IMR-90 (cell line): ENCODE results near the gene DAPL1. TPM values are rescaled to one million over a fixed set of nuclear protein-coding genes. Genes with fewer than 3 reads are reported as not detected.

Experiments used
- ATAC-seq: fragments of 200-7000 bp; cut with Tn5 transposase; 2 replicates; pipeline ENCODE4 v1.9.1; 2020; ENCODE audit warnings: low read depth, mild to moderate bottlenecking, moderate library complexity
- BruUV-seq: library from RNA; stranded (reverse); fragments of 400-500 nt; replicated peaks from 2 replicates; lab custom pipeline; 2021; lab: Mats Ljungman, UMichigan
- CTCF ChIA-PET: fragments of 300-600 bp; formaldehyde crosslinking; extraction: SDS; loops from one replicate; lab custom pipeline; 2021; ENCODE audit warnings: antibody characterized with exemption; lab: Yijun Ruan, JAX
- POLR2A ChIA-PET: fragments of 300-600 bp; sonication (Branson Sonifier 250); formaldehyde crosslinking; loops from one replicate; lab custom pipeline; 2022; ENCODE audit warnings: antibody characterized with exemption; ENCODE audit not compliant: unreplicated experiment; lab: Charles Lee
- DNase-seq: peaks from one replicate; pipeline ENCODE4 v3.0.0; 2013
- H2AFZ ChIP-seq: replicated peaks from 2 replicates; pipeline ENCODE3; 2013; ENCODE audit warnings: low read length, mild to moderate bottlenecking; ENCODE audit not compliant: poor library complexity
- H2AK5ac ChIP-seq: 2 replicates; pipeline ENCODE4 v1.6.1; 2013; ENCODE audit warnings: low read depth, low read length, inconsistent platforms
- H2AK9ac ChIP-seq: replicated peaks from 2 replicates; pipeline ENCODE3; 2013; ENCODE audit warnings: mild to moderate bottlenecking, low read depth, low read length, moderate library complexity; ENCODE audit not compliant: poor library complexity
- H2BK120ac ChIP-seq: 2 replicates; pipeline ENCODE4 v1.6.1; 2013; ENCODE audit warnings: low read depth, low read length, inconsistent platforms
- H2BK15ac ChIP-seq: 3 replicates; pipeline ENCODE4 v1.6.1; 2013; ENCODE audit warnings: low read depth, low read length, inconsistent platforms
- H2BK20ac ChIP-seq: 2 replicates; pipeline ENCODE4 v1.6.1; 2013; ENCODE audit warnings: low read depth, mild to moderate bottlenecking, inconsistent platforms, low read length, moderate library complexity
- H2BK5ac ChIP-seq: 2 replicates; pipeline ENCODE4 v1.6.1; 2013; ENCODE audit warnings: mild to moderate bottlenecking, low read depth, low read length, inconsistent platforms; ENCODE audit not compliant: poor library complexity, severe bottlenecking
- H3K14ac ChIP-seq: replicated peaks from 2 replicates; pipeline ENCODE4 v1.6.1; 2013; ENCODE audit warnings: low read depth, low read length, inconsistent platforms
- H3K18ac ChIP-seq: 2 replicates; pipeline ENCODE4 v1.6.1; 2013; ENCODE audit warnings: low read depth, low read length, control low read depth
- H3K23ac ChIP-seq: 2 replicates; pipeline ENCODE4 v1.6.1; 2013; ENCODE audit warnings: low read depth, low read length, inconsistent platforms
- H3K27ac ChIP-seq: 2 replicates; pipeline ENCODE4 v1.5.1; 2013; ENCODE audit warnings: mild to moderate bottlenecking, control low read depth, low read length; ENCODE audit not compliant: insufficient read depth
- H3K27me3 ChIP-seq: 2 replicates; pipeline ENCODE4 v1.6.1; 2013; ENCODE audit warnings: low read length; ENCODE audit not compliant: control insufficient read depth, insufficient read depth
- H3K36me3 ChIP-seq: 2 replicates; pipeline ENCODE4 v1.6.1; 2013; ENCODE audit warnings: low read length, mixed read lengths; ENCODE audit not compliant: control insufficient read depth, insufficient read depth
- H3K4ac ChIP-seq: 2 replicates; pipeline ENCODE4 v1.6.1; 2013; ENCODE audit warnings: low read depth, low read length, inconsistent platforms
- H3K4me1 ChIP-seq: 2 replicates; pipeline ENCODE4 v1.6.1; 2013; ENCODE audit warnings: low read length, mixed read lengths; ENCODE audit not compliant: control insufficient read depth, insufficient read depth
- H3K4me2 ChIP-seq: 2 replicates; pipeline ENCODE4 v1.6.1; 2013; ENCODE audit warnings: low read depth, mild to moderate bottlenecking, control low read depth, low read length, moderate library complexity
- H3K4me3 ChIP-seq: 2 replicates; pipeline ENCODE4 v1.5.1; 2013; ENCODE audit warnings: low read depth, mild to moderate bottlenecking, control low read depth, low read length, moderate library complexity; ENCODE audit not compliant: insufficient read depth
- H3K56ac ChIP-seq: 2 replicates; pipeline ENCODE4 v1.6.1; 2013; ENCODE audit warnings: low read length, inconsistent platforms; ENCODE audit not compliant: insufficient read depth; ENCODE audit errors: extremely low read depth
- H3K79me1 ChIP-seq, 2 experiments: 2 replicates each; pipeline ENCODE4 v1.6.1; 2013; ENCODE audit warnings: low read length in 2 of 2, inconsistent platforms in 1 of 2, low read depth in 1 of 2
- H3K9ac ChIP-seq: 2 replicates; pipeline ENCODE4 v1.6.1; 2013; ENCODE audit warnings: low read depth, low read length, control low read depth
- H3K9me1 ChIP-seq: 2 replicates; pipeline ENCODE4 v1.6.1; 2013; ENCODE audit warnings: low read length, inconsistent platforms; ENCODE audit not compliant: insufficient read depth
- H3K9me3 ChIP-seq: 2 replicates; pipeline ENCODE4 v1.6.1; 2013; ENCODE audit warnings: low read length; ENCODE audit not compliant: control insufficient read depth, insufficient read depth
- H4K20me1 ChIP-seq: 2 replicates; pipeline ENCODE4 v1.6.1; 2013; ENCODE audit warnings: low read length, inconsistent platforms; ENCODE audit not compliant: insufficient read depth
- H4K5ac ChIP-seq: 2 replicates; pipeline ENCODE4 v1.6.1; 2013; ENCODE audit warnings: mild to moderate bottlenecking, low read depth, low read length, control low read depth
- H4K8ac ChIP-seq, 2 experiments: 2 replicates each; pipeline ENCODE4 v1.6.1; 2013; ENCODE audit warnings: low read depth in 2 of 2, low read length in 2 of 2, control low read depth in 1 of 2, inconsistent platforms in 1 of 2
- H4K91ac ChIP-seq: 2 replicates; pipeline ENCODE4 v1.6.1; 2013; ENCODE audit warnings: low read depth, low read length, inconsistent platforms; ENCODE audit not compliant: insufficient read depth
- BHLHE40 ChIP-seq: fragments of 150-350 bp; IDR thresholded peaks from 2 replicates; pipeline ENCODE4 v1.6.1; 2016; ENCODE audit warnings: mild to moderate bottlenecking, low read depth, low read length
- CHD1 ChIP-seq: IDR thresholded peaks from 2 replicates; pipeline ENCODE4 v1.6.1; 2012; ENCODE audit warnings: low read depth, low read length, improper control_type of control experiment
- CTCF ChIP-seq: conservative IDR thresholded peaks from 2 replicates; pipeline ENCODE4 v1.5.1; 2012; ENCODE audit warnings: mild to moderate bottlenecking, low read depth, low read length, improper control_type of control experiment
- ELK1 ChIP-seq: fragments of 150-350 bp; IDR thresholded peaks from 2 replicates; pipeline ENCODE4 v1.6.1; 2016; ENCODE audit warnings: low read depth, mild to moderate bottlenecking, low read length, moderate library complexity, borderline replicate concordance
- FOS ChIP-seq: fragments of 150-350 bp; IDR thresholded peaks from 2 replicates; pipeline ENCODE4 v1.6.1; 2016; ENCODE audit warnings: low read depth, low read length
- MAFK ChIP-seq: IDR thresholded peaks from 2 replicates; pipeline ENCODE4 v1.6.1; 2012; ENCODE audit warnings: low read depth, low read length, improper control_type of control experiment
- MXI1 ChIP-seq: IDR thresholded peaks from 2 replicates; pipeline ENCODE4 v1.6.1; 2012; ENCODE audit warnings: low read depth, mild to moderate bottlenecking, low read length, moderate library complexity, borderline replicate concordance
- NFE2L2 ChIP-seq: fragments of 150-350 bp; IDR thresholded peaks from 2 replicates; pipeline ENCODE4 v1.6.1; 2016; ENCODE audit warnings: low read depth, mild to moderate bottlenecking, low read length
- POLR2A ChIP-seq: IDR thresholded peaks from 2 replicates; pipeline ENCODE4 v1.6.1; 2012; ENCODE audit warnings: mild to moderate bottlenecking, low read depth, low read length
- RAD21 ChIP-seq: IDR thresholded peaks from 2 replicates; pipeline ENCODE4 v1.6.1; 2012; ENCODE audit warnings: low read length, improper control_type of control experiment
- RCOR1 ChIP-seq: IDR thresholded peaks from 2 replicates; pipeline ENCODE4 v1.6.1; 2012; ENCODE audit warnings: mild to moderate bottlenecking, low read length, improper control_type of control experiment; ENCODE audit not compliant: insufficient replicate concordance
- RFX5 ChIP-seq: IDR thresholded peaks from 2 replicates; pipeline ENCODE4 v1.8.0; 2012; ENCODE audit warnings: low read depth, mild to moderate bottlenecking, low read length, moderate library complexity
- SMC3 ChIP-seq: fragments of 150-350 bp; IDR thresholded peaks from 2 replicates; pipeline ENCODE4 v1.6.1; 2016; ENCODE audit warnings: low read depth, mild to moderate bottlenecking, antibody characterized with exemption, low read length, moderate library complexity
- USF2 ChIP-seq: fragments of 150-350 bp; IDR thresholded peaks from 2 replicates; pipeline ENCODE4 v1.6.1; 2017; ENCODE audit warnings: mild to moderate bottlenecking, antibody characterized with exemption, low read length, low read depth
- WGBS, 2 experiments: methylation state at CpG; one replicate each; pipeline versions ENCODE4 v1.1.5 to v1.1.7; 2013; ENCODE audit warnings: missing lambda C conversion rate in 2 of 2; ENCODE audit not compliant: insufficient read length in 1 of 2; ENCODE audit errors: extremely low coverage in 2 of 2; 5-methylcytosine and 5-hydroxymethylcytosine counted together
- dilution Hi-C: fragments of 300-500 bp; cut with HindIII; formaldehyde crosslinking; loops from one replicate; pipeline ENCODE4 v1.14.3; 2018; ENCODE audit warnings: low sequenced_read_pairs; ENCODE audit not compliant: unreplicated experiment
- in situ Hi-C: fragments of 300-500 bp; cut with MboI; formaldehyde crosslinking; loops from 3 replicates; pipeline ENCODE4 v1.14.3; 2019; ENCODE audit warnings: low sequenced_read_pairs, inconsistent platforms, mixed read lengths
- intact Hi-C: fragments of 100-400 bp; cut with micrococcal nuclease; formaldehyde crosslinking; loops from 2 replicates; pipeline ENCODE4 v1.10.0; 2022
- polyA plus RNA-seq, 3 experiments: library from polyadenylated mRNA; depleted of rRNA; stranded (reverse); fragments of >200 nt; gene quantifications; 2 replicates each; pipeline ENCODE4 v1.2.3, GENCODE V29; 2012; ENCODE audit warnings: low replicate concordance in 1 of 3
- total RNA-seq: library from RNA; depleted of rRNA; stranded (reverse); fragments of >200 nt; gene quantifications from 2 replicates; pipeline ENCODE4 v1.2.3, GENCODE V29; 2012

The DAPL1 gene
- total and polyA plus RNA-seq, 2 of the 4 experiments (the other 2 are of a cell fraction) = not detected

- H3K18ac ChIP-seq = no peak overlapping the region
- no peaks in the 10 kb centered on the region for H3K9me1 ChIP-seq
- no peak overlapping the region for H4K8ac ChIP-seq
- no peak overlapping the region for H2BK15ac ChIP-seq
- H2BK20ac ChIP-seq = no peak overlapping the region
- no peak overlapping the region for H2BK5ac ChIP-seq
- no peak overlapping the region for H4K5ac ChIP-seq
- no peak for TF ChIP-seq FOS
- TF ChIP-seq RAD21 = no peak
- TF ChIP-seq RCOR1 = no peak
- no peak for TF ChIP-seq RFX5
- no peak for TF ChIP-seq USF2
- no peak for TF ChIP-seq MAFK
- no peak for TF ChIP-seq SMC3
- no peak for TF ChIP-seq ELK1
- TF ChIP-seq MXI1 = no peak
- no peak for TF ChIP-seq CHD1
- TF ChIP-seq BHLHE40 = no peak
- no peak for TF ChIP-seq CTCF
- TF ChIP-seq NFE2L2 = no peak
- no peak for TF ChIP-seq POLR2A
- BruUV-seq = no TSS peak
- DNase-seq (no peak), ATAC-seq (peak; percentile 35; the same call in 1 of the 2 replicates)
- no peak overlapping the region for H3K4me3 ChIP-seq
- H3K9ac ChIP-seq = no peak overlapping the region
- in situ Hi-C loops = no loop called here
- H3K36me3 ChIP-seq = no peaks in the 10 kb centered on the region
- 83% methylated on average over 2 of the region's 4 CpGs; no CpG with 5 or more reads in 1 of the 2 experiments for WGBS, 2 experiments
- intact Hi-C loops = no loop called here
- H2BK120ac ChIP-seq = no peak overlapping the region
- no peaks in the 10 kb centered on the region for H3K27me3 ChIP-seq
- no peak overlapping the region for H3K56ac ChIP-seq
- CTCF ChIA-PET = no interaction called here
- H2AK5ac ChIP-seq = no peak overlapping the region
- H2AFZ ChIP-seq = no peak overlapping the region
- H3K4ac ChIP-seq = no peak overlapping the region
- H3K14ac ChIP-seq = no peak overlapping the region
- no peak overlapping the region for H3K23ac ChIP-seq
- dilution Hi-C loops = no loop called here
- H3K4me1 ChIP-seq = no peaks in the 10 kb centered on the region
- H3K27ac ChIP-seq = no peak overlapping the region
- no peaks in the 10 kb centered on the region for H4K20me1 ChIP-seq
- H3K79me1 ChIP-seq = no peaks in the 10 kb centered on the region
- POLR2A ChIA-PET = no interaction called here
- no peak overlapping the region for H4K91ac ChIP-seq
- H2AK9ac ChIP-seq = no peak overlapping the region
- peak overlapping the region; percentile 31; the same call in 1 of the 2 replicates for H3K4me2 ChIP-seq
- no peaks in the 10 kb centered on the region for H3K9me3 ChIP-seq
These were observed 34.0 kb downstream of the DAPL1 start for GRCh38 chr2:158829167-158829566.
